Activated CD8-positive, alpha-beta memory T cell treated with anti-CD3 and anti-CD28 coated beads for 36 hours (primary cell): ENCODE data around the gene CBX8. TPM values are rescaled to one million over a fixed set of nuclear protein-coding genes. Genes with fewer than 3 reads are reported as not detected.

Experiments used
- CTCF ChIA-PET: fragments of 350-600 bp; sonication (Branson Sonifier 250); formaldehyde crosslinking; loops from one replicate; lab custom pipeline; 2021; ENCODE audit warnings: antibody characterized with exemption; lab: Charles Lee
- POLR2A ChIA-PET: fragments of 350-600 bp; sonication (Branson Sonifier 250); formaldehyde crosslinking; loops from one replicate; lab custom pipeline; 2021; ENCODE audit warnings: antibody characterized with exemption; lab: Charles Lee
- total RNA-seq, 2 experiments: library from RNA; stranded (reverse); gene quantifications; one replicate each; pipeline ENCODE4 v1.2.3, GENCODE V29; 2021

The CBX8 gene
- total RNA-seq, 2 experiments from 2014 or later = 3.2 to 3.5 TPM

DNA sequence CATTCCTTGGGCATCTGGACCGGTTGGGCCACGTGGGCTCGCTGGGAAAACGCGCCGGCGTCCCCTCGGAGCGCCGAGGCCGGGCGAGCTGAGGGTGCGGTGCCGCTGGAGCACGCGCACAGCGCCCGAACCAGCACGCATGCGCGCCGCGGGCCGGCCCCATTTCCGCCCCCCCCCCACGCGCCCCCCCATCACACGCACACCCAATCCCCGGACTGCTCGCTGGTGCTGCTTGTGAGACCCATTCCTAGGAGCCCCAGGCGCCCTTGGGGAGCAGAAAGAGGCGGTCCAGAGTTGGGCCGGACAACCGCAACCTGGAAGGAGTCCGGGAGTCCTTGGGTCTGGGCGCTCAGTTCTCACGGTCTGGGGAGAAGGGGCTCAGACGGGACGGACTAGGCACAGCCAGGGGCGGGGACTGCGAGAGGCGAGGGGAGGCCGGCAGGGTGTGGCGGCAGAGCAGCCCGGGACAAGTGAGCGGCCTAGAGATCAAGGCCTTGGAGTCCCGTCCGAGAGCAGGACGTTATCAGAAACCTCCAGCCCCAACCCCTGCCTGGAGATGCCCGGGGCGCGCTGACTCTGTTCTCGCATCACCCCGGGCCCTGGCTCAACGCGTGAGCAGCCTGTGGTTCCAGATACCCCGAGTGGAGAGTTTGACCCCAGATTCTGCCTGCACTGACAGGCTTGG is 6.0 kb upstream of the CBX8 start:
- ChIA-PET POLR2A (interaction anchor here (1.9 kb wide), 1 partner anchor 34 kb away, joined by 7 read pairs; no protein-coding TSS in a partner anchor), CTCF (no interaction called here)

DNA sequence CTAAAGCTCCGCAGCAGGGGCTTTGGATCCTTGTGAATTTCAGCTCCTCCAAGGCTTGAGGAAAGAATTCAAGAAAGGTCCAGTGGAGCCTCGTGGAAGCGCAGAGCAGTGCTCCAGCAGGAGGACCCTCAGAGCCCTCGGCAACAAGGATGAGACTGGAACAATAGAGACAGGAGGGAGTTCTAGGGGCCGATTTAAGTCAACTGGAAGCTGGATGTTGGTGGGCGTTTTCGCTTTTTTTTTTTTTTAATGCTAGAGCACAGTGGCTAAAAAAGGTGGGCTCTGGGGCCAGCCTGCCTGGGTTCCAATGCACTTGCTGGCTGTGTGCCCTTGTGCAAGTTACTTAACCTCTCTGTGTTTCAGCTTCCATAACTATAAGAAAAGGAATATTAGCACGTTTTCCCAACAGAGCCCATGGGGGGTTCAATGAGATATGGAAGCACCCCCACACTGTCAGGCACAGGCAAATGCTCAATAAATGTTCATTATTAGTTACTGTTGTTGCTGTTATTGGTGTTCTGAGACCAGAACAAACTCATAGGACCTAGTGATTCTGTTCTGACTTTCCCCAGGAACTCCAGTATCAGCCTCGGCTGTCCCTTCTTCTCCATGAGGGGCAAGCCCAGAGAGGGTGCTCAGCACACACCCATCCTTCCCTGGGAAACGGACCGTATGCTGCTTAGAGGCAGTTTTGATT is 5.3 kb upstream of the CBX8 start:
- CTCF ChIA-PET = interaction anchor here (1.6 to 2.2 kb wide), 2 partner anchors 8 to 10 kb away, joined by 3 to 12 read pairs; no protein-coding TSS in a partner anchor
- POLR2A ChIA-PET = interaction anchor here (0.6 kb wide), 1 partner anchor 232 kb away, joined by 5 read pairs; no protein-coding TSS in a partner anchor

DNA sequence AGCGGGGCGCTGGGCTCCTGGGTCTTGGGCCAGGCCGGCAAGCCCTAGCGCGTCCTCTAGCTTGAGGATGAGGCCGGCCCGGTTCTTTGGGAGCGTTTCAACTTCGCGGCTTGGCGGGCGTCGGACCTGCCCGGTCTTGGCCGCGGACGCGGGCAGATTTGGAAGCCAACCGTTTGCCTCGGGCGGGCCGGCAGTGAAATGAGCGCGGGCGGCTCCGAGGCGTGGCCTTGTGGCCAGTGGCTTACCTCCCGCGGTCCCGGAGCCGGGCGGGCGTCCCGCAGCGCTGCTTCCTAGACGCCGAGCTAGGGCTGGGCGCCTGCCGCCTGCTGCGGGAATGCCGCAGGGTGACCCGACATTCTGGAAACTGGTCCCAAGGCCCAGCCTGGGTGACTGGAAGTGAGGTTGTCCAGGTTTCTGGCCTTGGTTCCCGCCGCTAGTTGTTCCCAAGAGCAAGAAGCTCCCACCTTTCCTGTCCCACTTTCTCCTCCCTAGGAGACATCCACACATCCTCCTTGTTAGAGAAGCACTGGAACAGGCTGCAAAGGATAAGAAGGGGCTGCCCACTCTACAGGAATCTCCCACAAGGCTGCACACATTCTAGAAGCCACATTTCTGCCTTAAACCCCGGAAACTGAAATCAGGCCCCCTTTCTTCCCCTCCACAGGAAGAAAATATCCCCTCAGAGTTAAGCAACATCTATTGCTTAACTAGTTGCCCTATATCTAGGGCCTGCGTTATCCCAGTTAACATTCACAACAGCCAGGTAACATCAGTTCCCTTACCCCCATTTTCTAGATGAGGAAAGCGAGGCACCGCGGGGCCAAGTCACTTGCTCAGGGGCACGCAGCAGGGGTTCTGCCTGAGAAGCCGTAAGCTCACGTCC is 4.5 kb upstream of the CBX8 start:
- POLR2A ChIA-PET = interaction anchor here (0.6 to 1.2 kb wide), 2 partner anchors 11 to 232 kb away, joined by 5 read pairs; no protein-coding TSS in a partner anchor
- CTCF ChIA-PET = interaction anchor here (1.6 to 3.7 kb wide), 3 partner anchors 9 to 39 kb away, joined by 3 to 18 read pairs (median 12); partner anchors contain the start of gene CBX4

DNA sequence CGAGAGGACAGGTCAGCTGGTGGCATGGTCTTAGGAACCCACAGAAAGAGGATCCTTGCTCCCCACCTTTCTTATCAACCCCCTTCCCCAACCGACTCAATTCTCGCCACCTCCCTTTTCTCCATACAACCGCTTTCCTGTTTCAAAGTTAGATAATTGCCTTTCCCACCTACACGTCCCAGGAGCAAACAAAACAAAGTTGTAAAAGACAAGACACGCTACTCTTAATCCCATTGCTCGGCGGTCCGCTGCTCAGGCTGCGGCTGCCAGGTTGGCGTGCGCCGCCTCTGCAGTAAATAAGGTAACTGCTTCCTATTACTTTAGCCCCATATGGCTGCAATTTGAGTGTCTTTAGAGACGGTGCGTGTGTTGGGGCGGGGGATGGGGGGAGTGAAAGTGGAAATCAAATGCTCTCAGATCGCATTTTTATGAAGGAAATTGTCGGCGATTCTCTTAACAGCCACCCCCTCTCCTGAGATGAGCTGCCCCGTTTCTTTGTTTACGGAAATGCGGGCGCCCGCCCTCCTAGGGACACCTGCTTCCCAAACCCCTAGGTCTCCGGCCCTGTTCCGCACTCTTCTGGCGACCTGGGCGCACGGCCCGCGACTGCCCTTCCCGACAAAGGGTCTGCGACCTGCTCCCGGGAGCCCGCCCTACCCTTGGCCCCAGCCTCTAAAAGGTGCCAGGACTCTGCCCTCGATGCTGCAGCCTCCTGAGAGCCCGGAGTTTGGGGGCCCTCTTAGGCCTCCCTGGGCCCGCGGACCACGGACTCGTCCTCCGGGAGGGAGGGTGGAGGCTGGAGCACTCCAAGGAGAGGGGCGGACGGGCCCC is 3.7 kb upstream of the CBX8 start:
- CTCF ChIA-PET = interaction anchor here (1.3 to 3.7 kb wide), 5 partner anchors 10 to 40 kb away, joined by 3 to 18 read pairs (median 4); partner anchors contain the start of gene CBX4
- POLR2A ChIA-PET = interaction anchor here (0.6 to 1.2 kb wide), 2 partner anchors 12 to 32 kb away, joined by 5 to 11 read pairs; no protein-coding TSS in a partner anchor

DNA sequence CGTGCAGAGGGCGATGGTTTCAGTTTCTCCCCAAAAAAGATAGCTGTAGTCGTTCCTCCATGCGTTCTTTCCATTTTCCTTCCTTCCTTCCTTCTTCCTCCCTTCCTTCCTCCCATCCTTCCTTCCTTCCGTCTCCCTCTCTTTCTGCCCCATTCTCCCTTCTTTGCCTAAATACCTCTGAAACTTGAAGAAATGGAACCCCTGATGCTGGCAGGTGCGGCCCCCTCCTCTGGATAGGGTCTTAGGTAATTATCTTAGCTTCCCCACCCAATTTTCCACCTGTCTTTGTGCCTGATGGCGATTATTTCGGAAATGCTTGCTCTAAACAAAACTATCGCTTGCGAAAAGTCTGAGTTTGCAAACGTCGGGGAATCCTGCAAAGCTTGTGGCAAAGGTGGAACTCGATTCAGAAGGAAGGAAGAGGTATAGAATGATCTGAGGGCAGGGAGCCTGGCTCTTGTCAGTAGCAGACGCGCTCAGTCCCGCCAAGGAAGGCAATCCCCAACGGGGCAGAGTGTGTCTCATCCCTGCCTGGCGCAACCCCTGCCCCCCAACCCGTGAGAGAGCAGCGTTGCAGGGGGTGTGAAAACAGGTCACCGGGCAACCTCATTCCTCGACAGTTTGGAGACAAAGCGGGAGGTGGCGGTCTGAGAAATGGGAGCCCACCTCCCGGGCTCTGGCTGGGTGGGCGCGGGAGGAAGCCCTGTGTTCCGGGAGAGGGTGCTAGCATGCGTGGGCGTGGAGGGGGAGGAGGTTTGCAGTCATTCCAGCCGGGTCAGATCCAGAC is 2.9 kb upstream of the CBX8 start:
- ChIA-PET CTCF (interaction anchor here (1.2 to 3.7 kb wide), 6 partner anchors 9 to 192 kb away, joined by 3 to 18 read pairs (median 6); partner anchors contain the start of gene CBX4), POLR2A (interaction anchor here (0.6 to 1.2 kb wide), 2 partner anchors 13 to 33 kb away, joined by 5 to 11 read pairs; no protein-coding TSS in a partner anchor)

DNA sequence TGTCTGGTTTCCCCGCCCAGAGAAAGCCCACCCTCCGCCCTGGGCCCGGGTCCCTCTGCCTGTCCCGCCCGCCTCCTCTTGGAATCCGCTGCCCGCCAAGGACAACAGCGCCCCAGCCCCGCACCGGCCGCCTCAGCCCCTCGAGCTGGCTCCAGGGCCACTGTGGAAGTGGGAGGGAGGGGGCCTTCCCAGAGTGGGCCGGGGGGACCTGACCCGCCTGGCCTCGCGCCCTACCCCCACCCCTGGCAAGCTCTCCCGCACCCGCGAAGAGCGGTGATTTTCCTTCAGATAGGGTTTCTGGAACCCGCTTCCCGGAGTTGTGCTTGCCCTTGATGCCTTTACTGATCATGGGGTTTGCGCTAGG is 2.3 kb upstream of the CBX8 start:
- ChIA-PET POLR2A (no interaction called here), CTCF (interaction anchor here (1.2 to 3.7 kb wide), 6 partner anchors 9 to 193 kb away, joined by 3 to 18 read pairs (median 4); partner anchors contain the start of gene CBX4)

DNA sequence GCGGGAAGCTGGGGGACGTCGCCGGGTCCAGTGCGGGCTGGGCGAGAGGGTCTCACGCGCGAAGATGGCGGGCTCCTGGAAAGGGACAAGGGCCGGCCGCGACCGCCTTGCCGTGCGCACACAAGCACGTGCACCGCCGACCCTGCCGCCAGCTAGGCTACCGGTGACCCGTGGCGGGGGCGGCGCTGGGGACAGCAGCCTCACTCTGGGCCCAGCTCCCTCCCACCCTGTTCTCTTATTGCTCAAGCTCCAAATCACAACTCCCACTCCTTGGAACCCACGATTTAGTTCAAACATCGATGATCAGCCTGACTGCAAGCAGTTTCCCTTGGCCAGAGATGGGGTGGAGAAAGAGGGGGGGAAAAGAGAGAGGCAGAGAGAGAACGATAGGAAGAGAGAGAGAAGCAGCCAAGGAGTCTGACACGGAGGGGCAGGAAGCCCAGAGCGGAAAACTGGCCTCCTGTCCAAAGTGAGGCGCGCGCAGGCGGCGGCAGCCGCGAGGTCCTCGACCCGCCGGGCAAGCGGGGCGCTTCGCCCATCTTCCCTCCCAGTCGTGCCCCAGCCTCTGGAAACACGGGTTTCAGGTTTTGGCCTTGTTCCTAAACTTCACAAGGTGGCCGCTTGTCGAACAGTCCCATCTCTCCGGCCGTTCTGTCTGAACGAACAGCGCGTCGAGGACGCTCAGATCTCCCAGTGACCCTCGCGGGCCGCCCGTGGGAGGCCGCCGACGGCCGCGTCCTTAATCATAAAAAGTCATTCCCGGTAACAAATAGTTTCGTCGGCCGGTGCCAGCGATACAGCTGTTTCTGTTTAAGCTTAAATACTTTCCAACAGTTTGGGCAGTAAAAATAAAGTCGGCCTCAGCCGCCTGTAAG is 1.7 kb upstream of the CBX8 start:
- ChIA-PET POLR2A (no interaction called here), CTCF (interaction anchor here (0.8 to 3.7 kb wide), 6 partner anchors 10 to 194 kb away, joined by 3 to 18 read pairs (median 3); partner anchors contain the start of gene CBX4)

DNA sequence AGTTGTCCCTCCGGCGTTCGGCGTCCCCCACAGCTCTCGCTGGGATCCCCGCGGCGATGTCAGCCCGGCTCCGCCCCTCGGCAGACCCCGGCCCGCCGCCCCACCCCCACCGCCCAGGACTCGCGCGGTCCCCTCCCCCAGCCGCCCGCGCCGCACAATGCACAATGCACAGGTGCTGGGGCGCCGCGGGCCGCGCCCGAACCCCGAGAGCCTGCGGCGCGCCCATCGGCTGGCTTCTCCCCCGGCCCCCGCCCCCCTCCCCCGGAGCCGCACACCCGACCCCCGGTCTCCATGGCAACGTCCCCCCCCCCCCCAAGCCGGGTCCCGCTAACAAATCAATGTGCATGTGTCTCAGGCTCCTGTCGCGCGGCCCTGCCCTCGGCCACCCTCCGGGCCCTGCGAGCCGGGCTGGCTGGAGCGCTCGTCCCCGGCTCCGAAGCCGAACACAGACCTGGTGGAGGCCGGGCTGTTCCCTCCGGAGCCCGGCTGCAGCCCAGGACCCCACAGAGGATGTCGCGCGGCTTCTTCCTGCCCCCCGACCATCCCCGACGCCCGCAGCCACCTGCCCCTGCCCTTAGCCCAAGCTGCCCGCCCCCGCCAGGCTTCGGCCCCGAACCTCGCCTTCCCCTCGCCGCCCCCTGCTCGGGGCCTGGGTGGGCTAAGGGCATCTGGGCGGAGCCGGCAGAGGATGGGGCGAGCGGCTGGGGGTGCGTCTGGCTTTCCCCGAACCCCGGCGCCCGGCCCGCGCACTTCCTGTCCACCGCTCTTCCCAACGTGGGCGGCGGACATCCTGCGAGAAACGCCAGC is 818 bp upstream of the CBX8 start:
- POLR2A ChIA-PET = interaction anchor here (1.0 to 1.4 kb wide), 6 partner anchors 11 to 45 kb away, joined by 3 to 6 read pairs (median 4); partner anchors contain the start of gene CBX4
- CTCF ChIA-PET = interaction anchor here (0.8 to 3.7 kb wide), 7 partner anchors 11 to 124 kb away, joined by 3 to 18 read pairs (median 5); partner anchors contain the start of gene CBX4

DNA sequence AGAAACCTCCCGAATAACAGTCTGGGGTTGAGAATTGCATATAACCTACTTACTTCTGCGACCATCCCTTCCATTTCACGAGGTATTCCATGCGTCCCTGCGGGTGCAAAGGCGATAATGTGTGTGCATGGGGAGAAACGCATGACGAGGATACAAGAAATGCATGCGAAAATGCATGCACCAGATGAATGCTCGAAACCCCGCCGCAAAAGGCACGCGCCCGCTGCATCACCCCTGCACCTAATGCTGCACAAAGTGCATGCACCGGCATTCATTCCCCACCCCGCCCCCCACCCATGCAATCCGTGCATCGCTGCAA is 474 bp downstream of the CBX8 start:
- ChIA-PET POLR2A (interaction anchor here (0.6 to 1.4 kb wide), 8 partner anchors 12 to 82 kb away, joined by 3 to 6 read pairs (median 4); partner anchors contain the start of gene CBX4), CTCF (interaction anchor here (0.7 to 1.9 kb wide), 7 partner anchors 13 to 816 kb away, joined by 3 to 11 read pairs (median 4); partner anchors contain the start of gene CBX4)

DNA sequence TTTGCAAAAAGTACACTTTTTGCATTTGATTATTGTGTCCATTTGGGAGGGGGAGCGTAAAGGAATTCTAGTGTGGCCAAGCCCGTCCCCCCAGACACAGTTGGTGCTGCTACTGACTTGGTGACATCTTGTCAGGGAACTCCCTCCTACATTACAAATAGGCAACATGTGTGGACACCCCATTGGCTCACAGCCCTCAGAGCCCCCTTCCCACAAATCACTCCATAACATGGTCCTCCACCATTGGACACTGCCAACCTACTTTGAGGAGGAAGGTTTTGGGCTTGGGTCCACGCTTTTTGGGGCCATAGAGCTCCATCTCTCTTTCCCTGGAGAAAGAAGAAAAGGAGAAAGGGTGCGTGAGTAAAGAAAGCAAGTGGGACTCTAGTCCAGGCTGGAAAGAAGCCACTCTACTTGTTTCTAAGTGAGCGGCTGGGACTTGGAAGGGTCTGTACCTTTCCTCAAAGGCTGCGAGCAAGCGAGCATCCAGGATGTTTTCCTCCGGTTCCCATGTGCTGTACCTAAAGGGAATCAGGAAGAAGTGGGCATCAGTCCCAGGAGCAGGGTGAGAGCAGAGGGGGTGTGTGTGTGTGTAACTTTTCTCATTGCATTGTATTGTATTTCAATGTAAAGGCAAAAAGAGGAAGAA is 958 bp downstream of the CBX8 start:
- ChIA-PET CTCF (interaction anchor here (1.8 to 1.9 kb wide), 2 partner anchors 46 to 48 kb away, joined by 5 to 6 read pairs; no protein-coding TSS in a partner anchor), POLR2A (interaction anchor here (0.6 to 1.4 kb wide), 4 partner anchors 16 to 81 kb away, joined by 4 to 6 read pairs (median 5); partner anchors contain the start of gene CBX4)

DNA sequence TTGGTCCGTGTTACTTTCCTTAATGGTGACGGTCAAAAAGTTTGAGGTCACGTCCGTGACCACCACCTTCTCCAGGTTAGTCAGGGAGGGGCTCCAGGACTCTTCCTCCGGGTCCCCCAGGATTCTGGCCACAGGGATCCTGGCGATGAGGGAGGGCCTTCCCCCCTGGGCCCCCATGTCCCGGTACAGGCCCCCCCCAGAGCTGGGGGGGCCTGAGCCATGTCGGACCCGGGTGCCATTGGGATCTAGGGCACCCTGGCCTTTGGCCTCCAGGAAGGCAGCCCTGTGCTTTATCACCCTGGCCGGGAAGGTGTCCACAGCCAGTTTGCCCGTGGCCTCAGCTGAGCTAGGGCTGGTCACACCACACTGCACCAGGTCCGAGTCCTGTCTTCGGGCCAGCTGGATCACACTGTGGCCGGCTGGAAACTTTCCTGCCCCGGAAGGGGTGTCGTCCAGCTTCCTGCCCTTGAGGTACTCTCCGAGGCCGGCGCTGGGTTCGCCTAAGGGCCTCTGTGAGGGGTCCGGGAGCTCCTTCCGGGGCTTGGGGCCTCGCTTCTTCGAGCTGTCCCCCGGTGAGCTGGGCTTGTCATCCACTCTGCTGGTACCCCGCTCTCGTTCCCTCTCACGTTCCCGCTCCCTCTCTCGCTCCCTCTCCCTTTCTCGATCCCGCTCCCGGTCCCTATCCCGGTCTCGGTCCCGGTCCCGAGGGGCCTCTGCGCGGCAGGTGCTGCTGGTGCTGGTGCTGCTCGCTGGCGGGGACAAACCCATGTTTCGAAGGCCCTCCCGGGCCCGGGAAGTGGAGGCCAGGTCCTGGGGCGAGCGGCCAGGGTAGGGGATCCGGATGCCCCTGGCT is 2.0 kb downstream of the CBX8 start:
- POLR2A ChIA-PET = no interaction called here
- CTCF ChIA-PET = interaction anchor here (0.8 to 1.8 kb wide), 5 partner anchors 40 to 162 kb away, joined by 3 to 6 read pairs (median 3); no protein-coding TSS in a partner anchor

DNA sequence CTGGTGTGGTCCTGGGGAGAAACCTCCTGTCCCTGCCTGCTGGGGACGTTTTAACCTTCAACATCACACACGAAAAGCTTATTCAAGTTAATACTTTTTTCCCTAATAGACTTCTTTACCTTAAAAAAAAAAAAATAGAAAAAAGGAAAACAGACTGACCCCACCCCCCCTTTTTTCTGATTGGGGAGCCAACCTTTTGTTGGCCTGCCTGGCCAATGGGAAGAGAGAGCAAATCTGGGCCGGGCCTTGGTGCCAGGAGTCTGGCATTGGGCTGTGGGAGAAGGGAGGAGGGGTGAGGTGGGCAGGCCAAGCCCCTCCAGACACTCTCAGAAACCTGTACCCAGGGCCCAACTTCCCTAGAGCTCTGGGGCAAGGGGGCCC is 3.0 kb downstream of the CBX8 start:
- POLR2A ChIA-PET = no interaction called here

More for the DNA sequence above, 3.0 kb downstream of the CBX8 start:
- CTCF ChIA-PET = interaction anchor here (0.8 to 1.8 kb wide), 5 partner anchors 19 to 176 kb away, joined by 3 to 6 read pairs (median 5); no protein-coding TSS in a partner anchor
